Muscle of arm (tissue), 12 donors: Measurements from ENCODE around the gene CAMK1. TPM values are rescaled to one million over a fixed set of nuclear protein-coding genes. Genes with fewer than 3 reads are reported as not detected.
"Not testable (repeated sequence)": the region's sequence is repeated elsewhere in the genome, so short reads cannot be mapped to it uniquely, and the experiment has no call there.

ENCODE experiments used
- DNase-seq: peaks from one replicate; pipeline ENCODE4 v3.0.0-alpha.2; 2013
- polyA plus RNA-seq, 12 donors: library from polyadenylated mRNA; unstranded; fragments of 120-200 nt; gene quantifications; one replicate each; pipeline ENCODE4 v1.2.1, GENCODE V29; 2013; ENCODE audit not compliant: insufficient read length in 12 of 12

The CAMK1 gene
- polyA plus RNA-seq, 12 donors, result 9.3 to 20.0 (median 12.7) TPM; not detected in 1

GRCh38 chr3:9777694-9778021 is 7.9 kb upstream of the CAMK1 start:
- no peak for DNase-seq

DNA sequence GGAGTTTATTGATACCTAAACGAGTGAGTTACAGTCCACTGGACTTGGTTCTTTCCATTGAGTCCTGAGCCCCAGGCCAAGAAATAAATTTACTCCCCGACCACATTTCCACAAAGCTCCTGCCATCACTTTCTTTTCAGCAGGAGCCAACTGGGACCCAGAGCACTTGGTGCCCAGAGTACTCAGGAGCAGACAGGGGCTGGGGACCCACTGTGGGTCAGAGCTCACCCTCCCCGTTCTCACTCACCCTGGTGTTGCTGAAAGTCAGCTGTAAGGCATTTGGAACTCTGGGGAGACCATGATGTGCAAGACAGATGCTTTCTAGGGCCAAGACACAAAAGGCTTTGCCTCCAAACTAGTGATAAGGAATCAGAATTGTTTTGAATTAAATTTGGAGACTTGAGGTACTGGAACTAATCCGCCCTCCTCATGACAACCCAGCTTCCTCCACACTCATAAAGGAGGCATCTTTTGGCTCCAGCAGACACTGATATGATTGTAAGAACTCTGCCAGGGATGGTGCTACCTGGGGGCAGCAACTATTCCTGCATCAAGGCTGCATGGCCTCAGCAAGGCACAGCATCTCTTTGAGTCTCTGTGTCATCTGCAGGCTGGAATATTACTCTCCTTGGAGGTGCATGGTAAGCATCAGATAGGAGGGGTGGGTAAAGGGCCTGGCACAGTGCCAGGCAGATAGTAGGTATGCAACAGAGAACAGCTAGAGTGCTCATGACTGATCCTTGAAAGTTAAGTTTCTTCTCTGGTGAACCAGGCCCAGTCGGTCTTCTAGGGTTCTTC is 7.3 kb upstream of the CAMK1 start:
- DNase-seq, result no peak

DNA sequence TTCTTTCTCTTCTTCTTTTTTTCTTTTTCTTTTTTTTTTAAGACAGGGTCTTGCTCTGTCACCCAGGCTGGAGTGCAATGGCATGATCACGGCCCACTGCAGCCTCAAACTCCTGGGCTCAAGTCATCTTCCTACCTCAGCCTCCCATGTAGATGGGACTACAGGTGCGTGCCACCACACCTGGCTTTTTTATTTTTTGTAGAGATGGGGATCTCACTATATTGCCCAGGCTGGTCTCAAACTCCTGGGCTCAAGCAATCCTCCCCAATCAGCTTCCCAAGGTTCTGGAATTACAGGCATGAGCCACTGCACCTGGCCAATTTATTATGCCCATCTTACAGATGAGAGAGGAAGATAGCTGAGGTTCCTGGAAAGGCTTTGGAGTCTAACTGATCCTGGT is 1.3 kb upstream of the CAMK1 start:
- DNase-seq, result not testable (repeated sequence)

- DNase-seq, result peak; percentile 79
Measured at GRCh38 chr3:9770276-9770812, 597 bp upstream of the CAMK1 start.

DNA sequence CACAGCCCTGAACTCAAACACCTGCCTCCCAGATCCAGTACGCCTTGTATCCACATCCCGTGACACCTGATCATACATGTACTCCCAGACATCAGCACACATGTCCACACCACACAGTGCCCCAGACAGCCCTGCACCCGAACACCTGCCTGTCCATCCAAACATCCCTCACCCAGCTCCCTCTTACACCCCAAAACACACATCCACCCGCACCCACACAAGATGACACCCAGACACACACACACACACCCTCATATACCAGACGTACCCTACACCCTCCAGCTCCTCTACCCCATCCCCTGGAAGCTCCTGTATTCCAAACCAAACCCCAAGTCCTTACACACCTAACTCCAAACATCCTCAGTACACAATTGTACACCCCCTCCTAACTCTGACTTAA is 735 bp downstream of the CAMK1 start:
- no peak for DNase-seq

DNA sequence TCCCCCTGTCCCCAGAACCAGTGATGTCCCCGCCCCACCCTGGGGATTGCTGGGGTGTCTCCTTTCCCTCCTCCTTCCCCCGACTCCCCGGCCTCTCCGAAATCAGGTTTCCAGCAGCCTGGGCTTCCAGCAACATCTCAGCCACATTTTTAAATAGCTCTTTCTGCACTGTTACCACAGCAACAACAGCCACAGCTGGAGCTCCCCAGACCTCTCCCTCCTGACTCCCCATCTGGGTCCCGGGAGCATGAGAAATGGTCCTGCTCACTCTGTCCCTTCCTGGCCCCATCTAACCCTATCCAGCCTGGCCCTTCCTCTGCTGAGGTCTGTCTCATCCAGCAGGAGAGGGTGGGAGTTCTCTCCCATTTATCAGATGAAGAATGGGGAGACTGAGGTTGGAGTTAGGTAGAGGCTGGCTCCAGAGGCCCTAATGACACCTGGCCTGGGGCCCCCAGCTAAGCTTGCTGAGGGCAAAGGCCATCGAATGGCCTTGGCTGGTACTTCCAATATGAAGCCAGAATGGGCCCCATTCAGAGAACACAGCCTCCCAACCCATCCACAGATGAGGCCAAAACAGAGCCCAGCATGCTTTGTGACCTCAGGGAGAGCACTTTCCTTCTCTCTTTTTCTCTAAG is 1.5 kb downstream of the CAMK1 start:
- no peak for DNase-seq

- DNase-seq, result no peak
Measured at GRCh38 chr3:9767418-9767817, 2.3 kb downstream of the CAMK1 start.

- DNase-seq, result no peak
Measured at GRCh38 chr3:9765865-9766264, 3.9 kb downstream of the CAMK1 start.

- DNase-seq, result no peak
Measured at GRCh38 chr3:9762871-9763270, 6.9 kb downstream of the CAMK1 start.

- DNase-seq, result no peak
Measured at GRCh38 chr3:9761919-9762318, 7.8 kb downstream of the CAMK1 start.

DNA sequence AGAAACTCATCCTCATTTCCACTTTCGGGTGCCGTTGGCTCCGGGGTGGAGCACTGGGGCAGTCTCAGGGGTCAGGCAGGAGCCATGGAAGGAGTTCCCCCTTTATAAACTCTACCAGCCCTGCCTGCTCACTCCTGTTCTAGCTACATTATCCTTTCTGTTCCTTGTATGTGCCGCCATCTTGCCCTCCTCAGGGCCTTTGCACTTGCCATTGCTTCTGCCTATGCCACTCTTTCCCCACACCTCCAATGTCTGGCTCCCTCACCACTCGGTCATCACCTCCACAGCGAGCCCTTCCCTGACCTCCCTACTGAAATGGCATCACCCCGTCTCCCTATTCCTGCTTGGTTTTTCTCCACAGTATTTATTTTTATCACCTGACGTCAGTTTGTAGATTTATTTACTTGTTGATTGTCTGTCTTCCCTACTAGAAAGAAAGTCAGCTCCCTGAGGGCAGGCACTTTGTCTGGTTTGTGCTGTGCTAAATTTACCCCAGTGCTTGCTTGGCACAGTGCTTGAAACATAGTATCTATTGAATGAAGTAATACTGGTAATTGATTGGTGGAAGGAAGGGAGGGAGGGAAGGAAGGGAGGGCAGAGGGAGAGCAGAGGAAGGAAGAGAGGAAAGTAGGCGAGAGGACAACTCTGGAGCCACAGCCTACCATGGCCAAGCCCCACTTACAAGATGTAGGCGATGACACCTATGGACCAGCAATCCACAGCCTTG is 8.8 kb downstream of the CAMK1 start:
- DNase-seq, result no peak

DNA sequence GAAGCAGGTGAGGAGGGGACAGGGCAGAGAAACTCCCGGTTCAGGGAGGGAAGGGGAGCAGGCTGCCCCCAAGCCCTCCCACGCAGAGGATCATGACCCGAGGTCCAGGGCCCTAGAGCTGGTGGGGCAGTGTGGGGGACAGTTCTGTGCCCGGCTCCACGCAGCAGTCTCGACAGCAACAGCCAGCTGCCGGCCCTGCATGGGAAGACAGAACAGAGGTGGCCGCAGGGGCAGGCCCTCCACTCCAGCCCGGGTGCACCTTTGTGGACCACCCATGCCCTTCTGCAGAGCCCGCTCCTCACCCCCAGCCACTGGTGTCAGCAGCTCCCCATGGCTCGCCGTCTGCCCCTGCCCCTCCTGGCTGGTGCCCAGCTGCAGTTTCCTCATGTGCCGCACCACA is 12.3 kb downstream of the CAMK1 start:
- no peak for DNase-seq

GRCh38 chr3:9754678-9755077 is 15.1 kb downstream of the CAMK1 start:
- DNase-seq, result no peak

GRCh38 chr3:9750556-9751411 is 19.0 kb downstream of the CAMK1 start:
- no peak for DNase-seq

DNA sequence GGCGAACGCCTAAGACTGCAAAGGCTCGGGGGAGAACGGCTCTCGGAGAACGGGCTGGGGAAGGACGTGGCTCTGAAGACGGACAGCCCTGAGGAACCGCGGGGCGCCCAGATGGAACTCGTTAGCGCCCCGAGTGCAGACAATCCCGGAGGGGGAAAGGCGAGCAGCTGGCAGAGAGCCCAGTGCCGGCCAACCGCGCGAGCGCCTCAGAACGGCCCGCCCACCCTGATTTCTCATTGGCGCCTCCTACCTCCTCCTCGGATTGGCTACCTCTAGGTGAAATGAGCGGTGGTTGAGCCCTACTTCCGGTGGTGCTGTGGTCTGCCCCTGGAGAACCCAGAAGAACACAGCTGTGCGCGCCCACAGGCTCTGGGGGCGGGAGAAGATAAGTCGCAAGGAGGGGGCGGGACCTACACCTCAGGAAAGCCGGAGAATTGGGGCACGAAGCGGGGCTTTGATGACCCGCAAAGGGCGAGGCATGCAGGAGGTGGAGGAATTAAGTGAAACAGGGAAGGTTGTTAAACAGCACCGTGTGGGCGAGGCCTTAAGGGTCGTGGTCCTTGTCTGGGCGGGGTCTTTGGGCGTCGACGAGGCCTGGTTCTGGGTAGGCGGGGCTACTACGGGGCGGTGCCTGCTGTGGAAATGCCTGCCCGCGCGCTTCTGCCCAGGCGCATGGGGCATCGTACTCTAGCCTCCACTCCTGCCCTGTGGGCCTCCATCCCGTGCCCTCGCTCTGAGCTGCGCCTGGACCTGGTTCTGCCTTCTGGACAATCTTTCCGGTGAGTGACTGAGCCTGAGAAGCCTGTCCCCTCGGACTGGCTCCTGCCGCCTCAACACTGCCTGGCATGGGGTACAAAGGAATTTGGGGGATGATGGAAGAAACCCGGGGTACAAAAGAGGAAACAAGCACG is 19.8 kb downstream of the CAMK1 start, which contains the start of gene OGG1:
Gene OGG1, plus strand, starts transcription at position 308 of the 911 bp plus-strand sequence. Its CDS starts 335 bp downstream, at position 643.
- DNase-seq, result peak; percentile 97

DNA sequence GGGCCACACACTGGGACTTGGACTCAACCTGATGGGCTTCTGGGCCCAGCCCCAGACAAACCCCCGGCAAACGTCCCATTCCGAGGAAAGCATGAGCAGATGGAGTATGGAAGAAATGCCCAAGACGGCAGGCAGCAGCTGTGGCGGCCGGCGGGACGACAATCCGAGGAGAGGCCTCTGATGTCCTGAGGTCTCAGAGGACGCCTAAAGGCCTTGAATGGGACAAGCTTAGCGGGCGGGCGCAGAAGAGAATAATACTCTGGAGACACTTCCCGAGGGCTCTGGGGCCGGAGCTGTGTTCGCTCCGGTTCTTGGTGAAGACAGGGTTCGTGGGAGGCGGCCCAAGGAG is 20.5 kb downstream of the CAMK1 start:
- DNase-seq, result no peak

- no peak for DNase-seq
Measured at GRCh38 chr3:9748031-9748430, 21.7 kb downstream of the CAMK1 start.

DNA sequence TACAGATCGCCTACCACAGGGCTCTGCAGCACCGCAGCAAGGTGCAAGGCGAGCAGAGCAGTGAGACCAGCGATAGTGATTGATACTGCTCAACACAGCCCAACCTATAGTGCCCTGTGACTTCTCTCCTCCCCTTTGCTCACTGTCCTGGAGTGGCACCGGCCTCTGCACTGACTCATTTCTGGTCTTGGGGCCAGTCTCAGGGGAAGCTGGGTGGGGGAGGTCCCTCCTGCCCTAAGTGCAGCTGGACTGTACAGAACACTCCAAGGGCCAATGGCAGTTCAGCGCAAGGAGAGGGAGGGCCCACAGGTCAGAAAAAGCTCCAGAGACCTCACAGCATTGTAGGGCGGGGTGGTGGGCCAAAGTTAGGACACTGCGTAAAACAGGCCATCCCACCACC is 22.5 kb downstream of the CAMK1 start:
- DNase-seq, result no peak

- no peak for DNase-seq
Measured at GRCh38 chr3:9746330-9746729, 23.4 kb downstream of the CAMK1 start.

DNA sequence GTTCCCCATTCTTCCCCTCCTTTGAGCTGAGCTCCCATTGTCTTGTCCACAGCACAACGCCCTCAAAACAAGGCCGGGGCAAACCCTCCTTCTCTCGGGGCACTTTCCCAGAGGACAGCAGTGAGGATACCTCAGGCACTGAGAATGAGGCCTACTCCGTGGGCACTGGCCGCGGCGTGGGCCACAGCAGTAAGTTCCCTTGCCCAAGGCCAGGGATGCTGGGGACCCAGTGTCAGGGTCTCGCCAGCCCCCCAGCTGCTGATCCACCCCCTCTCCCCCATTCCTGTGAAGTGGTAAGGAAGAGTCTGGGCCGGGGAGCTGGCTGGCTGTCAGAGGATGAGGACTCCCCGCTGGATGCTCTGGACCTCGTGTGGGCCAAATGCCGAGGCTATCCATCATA is 24.2 kb downstream of the CAMK1 start:
- no peak for DNase-seq

GRCh38 chr3:9744162-9744561 is 25.6 kb downstream of the CAMK1 start:
- DNase-seq, result no peak
